HL-60/S4 treated with retinoic acid at 250 ng/mL for 4 days and 3 days (cell line): Measurements from ENCODE around the gene CDX1.

ENCODE experiments used
- in situ Hi-C: fragments of 300-500 bp; cut with MboI; formaldehyde crosslinking; loops from 2 replicates; pipeline ENCODE4 v1.7.0; 2022; ENCODE audit warnings: low sequenced_read_pairs

CDX1 gene

GRCh38 chr5:150131461-150131860 is 35.1 kb upstream of the CDX1 start:
- in situ Hi-C loops: no loop called here

- in situ Hi-C loops: no loop called here
Measured at GRCh38 chr5:150131978-150132694, 34.4 kb upstream of the CDX1 start.

- in situ Hi-C loops: no loop called here
Measured at GRCh38 chr5:150132740-150133139, 33.8 kb upstream of the CDX1 start.

GRCh38 chr5:150133581-150134197 is 32.9 kb upstream of the CDX1 start:
- in situ Hi-C loops: no loop called here

- in situ Hi-C loops: no loop called here
Measured at GRCh38 chr5:150134198-150134588, 32.4 kb upstream of the CDX1 start.

- in situ Hi-C loops: no loop called here
Measured at GRCh38 chr5:150135557-150136304, 30.8 kb upstream of the CDX1 start.

GRCh38 chr5:150136305-150137167 is 30.0 kb upstream of the CDX1 start:
- in situ Hi-C loops: no loop called here

- in situ Hi-C loops: no loop called here
Measured at GRCh38 chr5:150137168-150137957, 29.2 kb upstream of the CDX1 start.

- in situ Hi-C loops: no loop called here
Measured at GRCh38 chr5:150137997-150138396, 28.6 kb upstream of the CDX1 start.

- in situ Hi-C loops: no loop called here
Measured at GRCh38 chr5:150138551-150139265, 27.9 kb upstream of the CDX1 start.

GRCh38 chr5:150139334-150139733 is 27.2 kb upstream of the CDX1 start:
- in situ Hi-C loops: no loop called here

- in situ Hi-C loops: no loop called here
Measured at GRCh38 chr5:150140830-150141229, 25.7 kb upstream of the CDX1 start.

GRCh38 chr5:150141544-150142184 is 24.9 kb upstream of the CDX1 start:
- in situ Hi-C loops: no loop called here

GRCh38 chr5:150142185-150142958 is 24.2 kb upstream of the CDX1 start:
- in situ Hi-C loops: no loop called here

GRCh38 chr5:150142959-150143349 is 23.6 kb upstream of the CDX1 start:
- in situ Hi-C loops: no loop called here

GRCh38 chr5:150143350-150144245 is 23.0 kb upstream of the CDX1 start:
- in situ Hi-C loops: no loop called here

- in situ Hi-C loops: no loop called here
Measured at GRCh38 chr5:150144246-150144801, 22.3 kb upstream of the CDX1 start.
